HFF-Myc (cell line): Measurements from ENCODE around the gene VPS13D.

Experiments
- DNase-seq: peaks from one replicate; pipeline ENCODE4 v3.0.0-alpha.2; 2011; ENCODE audit warnings: low read depth; ENCODE audit errors: extremely low read depth
- H3K4me3 ChIP-seq: replicated peaks from 2 replicates; pipeline ENCODE4 v1.5.1; 2011; ENCODE audit warnings: low read depth, mild to moderate bottlenecking, control low read depth, low read length
- TF ChIP-seq, protein P1 (sequence below): IDR thresholded peaks from 2 replicates; pipeline ENCODE4 v1.5.1; 2012; ENCODE audit warnings: mild to moderate bottlenecking, low read depth, low read length, control low read depth; ENCODE audit errors: missing control alignments

VPS13D gene

DNA sequence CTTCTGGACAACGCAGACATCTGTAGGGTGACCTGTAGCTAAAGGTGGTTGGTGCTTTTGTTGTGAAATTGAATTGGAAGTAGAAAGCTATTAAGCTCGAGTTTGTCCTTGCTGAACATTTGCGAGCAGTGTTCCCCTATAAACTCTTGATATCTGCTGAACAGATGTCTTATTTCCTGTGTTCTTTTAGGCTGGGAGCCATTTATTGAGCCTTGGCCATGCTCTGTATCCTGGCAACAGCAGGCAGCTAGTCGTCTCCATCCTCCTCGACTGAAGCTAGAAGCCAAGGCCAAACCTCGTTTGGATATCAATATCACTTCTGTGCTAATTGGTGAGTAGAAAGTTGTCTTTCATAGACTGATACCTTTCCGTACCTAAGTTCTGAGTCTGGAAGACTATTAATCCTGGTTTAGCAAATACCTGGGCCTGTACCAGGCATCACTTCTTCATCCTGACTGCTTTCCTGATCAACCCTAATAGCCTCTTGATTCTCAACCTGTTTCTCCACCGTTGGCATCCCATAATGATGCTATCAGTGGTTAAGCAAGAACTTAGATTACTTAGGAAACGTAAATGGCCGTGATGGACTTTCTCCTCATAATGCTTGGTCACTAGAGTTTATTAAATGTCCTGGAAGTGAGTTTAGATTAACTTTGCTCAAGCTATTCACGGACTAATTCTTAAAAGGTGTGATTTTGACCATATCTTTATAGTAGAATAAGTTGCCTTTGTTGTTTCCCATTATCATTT is 103.4 kb downstream of the VPS13D start:
- TF ChIP-seq, protein P1, sequence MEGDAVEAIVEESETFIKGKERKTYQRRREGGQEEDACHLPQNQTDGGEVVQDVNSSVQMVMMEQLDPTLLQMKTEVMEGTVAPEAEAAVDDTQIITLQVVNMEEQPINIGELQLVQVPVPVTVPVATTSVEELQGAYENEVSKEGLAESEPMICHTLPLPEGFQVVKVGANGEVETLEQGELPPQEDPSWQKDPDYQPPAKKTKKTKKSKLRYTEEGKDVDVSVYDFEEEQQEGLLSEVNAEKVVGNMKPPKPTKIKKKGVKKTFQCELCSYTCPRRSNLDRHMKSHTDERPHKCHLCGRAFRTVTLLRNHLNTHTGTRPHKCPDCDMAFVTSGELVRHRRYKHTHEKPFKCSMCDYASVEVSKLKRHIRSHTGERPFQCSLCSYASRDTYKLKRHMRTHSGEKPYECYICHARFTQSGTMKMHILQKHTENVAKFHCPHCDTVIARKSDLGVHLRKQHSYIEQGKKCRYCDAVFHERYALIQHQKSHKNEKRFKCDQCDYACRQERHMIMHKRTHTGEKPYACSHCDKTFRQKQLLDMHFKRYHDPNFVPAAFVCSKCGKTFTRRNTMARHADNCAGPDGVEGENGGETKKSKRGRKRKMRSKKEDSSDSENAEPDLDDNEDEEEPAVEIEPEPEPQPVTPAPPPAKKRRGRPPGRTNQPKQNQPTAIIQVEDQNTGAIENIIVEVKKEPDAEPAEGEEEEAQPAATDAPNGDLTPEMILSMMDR = no peak
- peak; percentile 59 for DNase-seq
- H3K4me3 ChIP-seq = no peak overlapping the region

DNA sequence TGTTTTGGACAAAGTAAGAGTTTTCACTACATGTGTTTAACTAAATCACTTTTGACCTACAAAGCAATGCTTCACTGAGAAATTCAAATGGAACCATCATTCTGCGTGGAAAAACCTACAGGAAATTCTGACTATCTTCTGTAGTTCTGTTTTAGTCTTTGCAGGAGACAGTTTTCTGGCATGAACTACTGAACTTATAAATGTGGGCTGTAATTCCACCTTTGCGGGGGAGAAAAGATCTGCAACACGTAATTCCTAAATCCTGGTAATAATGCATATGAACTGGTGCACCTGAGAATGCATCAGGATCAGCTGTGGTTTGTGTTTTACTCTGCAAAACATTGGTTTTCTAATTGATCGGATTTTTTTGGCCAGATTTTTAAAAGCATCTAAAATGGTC is 106.0 kb downstream of the VPS13D start:
- no peak for DNase-seq
- TF ChIP-seq, protein P1 = no peak
- no peak overlapping the region for H3K4me3 ChIP-seq

DNA sequence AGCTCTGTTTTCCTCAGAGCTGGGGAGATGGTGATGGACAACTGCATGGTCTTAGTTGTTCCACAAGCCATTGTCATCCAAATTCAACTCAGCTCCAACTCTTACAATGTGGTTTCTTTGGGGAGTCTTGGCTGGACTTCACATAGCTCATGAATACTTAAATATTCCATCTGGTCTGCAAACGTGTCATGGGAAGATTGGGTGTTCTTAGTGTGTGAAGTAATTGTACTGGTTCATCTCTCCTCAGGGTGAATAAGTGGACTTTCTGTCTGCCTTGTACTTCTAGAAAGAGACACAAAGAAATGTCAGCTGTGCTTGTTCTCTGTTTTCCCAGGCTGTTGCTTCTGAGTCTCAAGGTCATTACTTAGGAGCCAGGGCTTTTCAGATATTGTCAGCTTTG is 106.6 kb downstream of the VPS13D start:
- TF ChIP-seq, protein P1 = no peak
- no peak overlapping the region for H3K4me3 ChIP-seq
- no peak for DNase-seq

DNA sequence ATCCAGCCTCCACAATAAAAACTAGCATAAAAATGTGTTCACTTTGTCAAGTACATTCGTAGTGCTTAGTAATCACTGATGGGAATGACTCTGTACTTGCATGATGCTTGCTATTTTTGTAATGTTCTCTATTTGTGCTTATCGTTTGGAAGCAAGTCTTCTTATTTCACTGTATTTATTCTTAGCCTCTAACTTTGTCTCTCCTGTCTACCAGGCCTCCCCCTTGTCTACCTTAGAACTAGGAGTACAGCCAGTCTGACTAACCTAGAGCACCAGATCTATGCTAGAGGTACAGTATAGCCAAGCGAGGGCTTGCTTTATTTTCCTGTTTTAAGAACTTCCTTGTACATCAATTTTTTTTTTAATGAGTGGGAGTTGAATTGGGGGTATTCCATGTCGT is 108.2 kb downstream of the VPS13D start:
- TF ChIP-seq, protein P1 = no peak
- no peak overlapping the region for H3K4me3 ChIP-seq
- no peak for DNase-seq

DNA sequence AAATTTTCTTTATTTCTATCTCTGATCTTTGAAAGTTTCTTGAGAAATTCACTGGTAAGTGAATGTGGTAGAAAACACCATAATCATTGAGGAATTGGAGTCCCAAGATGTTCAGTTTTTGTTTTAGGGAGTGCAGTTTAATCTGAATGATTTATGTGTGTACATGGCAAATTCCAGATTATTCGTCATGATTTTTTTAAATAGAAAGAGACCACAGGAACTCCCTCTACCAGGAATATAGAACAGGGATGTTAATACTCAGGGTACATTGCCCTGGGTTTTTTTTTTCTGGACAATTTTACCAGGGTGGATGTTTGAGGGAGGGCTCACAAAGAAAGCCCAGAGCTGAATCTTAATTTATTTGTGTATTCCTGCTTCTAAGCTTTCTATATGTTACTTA is 109.0 kb downstream of the VPS13D start:
- DNase-seq = no peak
- TF ChIP-seq, protein P1 = no peak
- H3K4me3 ChIP-seq = no peak overlapping the region

DNA sequence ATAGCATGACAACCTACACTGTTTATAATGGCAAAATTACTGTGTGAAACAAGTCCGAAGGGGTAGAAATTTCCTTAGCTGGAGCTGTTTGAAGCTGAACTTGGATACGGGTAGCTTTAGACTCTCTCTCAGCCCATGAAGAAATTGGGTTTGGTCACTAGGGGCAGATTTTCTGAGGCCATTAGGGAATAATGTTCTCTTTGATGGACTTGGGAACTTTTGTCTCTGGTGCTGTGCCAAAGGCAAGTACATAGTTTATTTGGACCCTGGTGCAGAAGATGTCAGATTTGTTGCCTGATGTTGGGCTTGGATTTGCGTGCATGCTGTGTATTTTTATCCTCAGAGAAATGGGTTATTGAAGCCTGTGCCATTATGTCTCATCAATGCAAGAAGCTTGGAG is 109.6 kb downstream of the VPS13D start:
- DNase-seq = no peak

More for the DNA sequence above, 109.6 kb downstream of the VPS13D start:
- TF ChIP-seq, protein P1 = peak; percentile 27
- H3K4me3 ChIP-seq = no peak overlapping the region
